Measurements from ENCODE around the gene CHPT1.

GRCh38 chr12:101686176-101686575 is 11.3 kb upstream of the CHPT1 start:
- TF ChIP-seq CTCF (IDR thresholded peaks at IDR 0.05): no peak
- TF ChIP-seq EZH2 (IDR thresholded peaks at IDR 0.05): no peak
